Natural killer cell (primary cell): ENCODE data around the gene AXIN1. TPM values are rescaled to one million over a fixed set of nuclear protein-coding genes. Genes with fewer than 3 reads are reported as not detected.

Source experiments
- ATAC-seq, 3 donors: fragments of 150-1000 bp in 2 of 3; fragments of 200-7000 bp in 1 of 3; cut with Tn5 transposase; 1 replicate in 1 of 3; 2 replicates in 2 of 3; pipeline ENCODE4 v1.10.0; 2021; ENCODE audit warnings: mild to moderate bottlenecking in 2 of 3, moderate library complexity in 2 of 3
- DNase-seq, 2 donors: peaks; one replicate each; pipeline versions ENCODE4 v3.0.0 to v3.0.0-alpha.2; 2013 to 2021; ENCODE audit warnings: mixed read lengths in 1 of 2
- H3K27ac ChIP-seq: one replicate; pipeline ENCODE4 v1.5.1; 2013; ENCODE audit warnings: mild to moderate bottlenecking, low read length
- H3K27me3 ChIP-seq: one replicate; pipeline ENCODE4 v1.6.1; 2013; ENCODE audit warnings: low read length; ENCODE audit not compliant: control insufficient read depth, insufficient read depth
- H3K36me3 ChIP-seq: one replicate; pipeline ENCODE4 v1.6.1; 2013; ENCODE audit warnings: low read length; ENCODE audit not compliant: control insufficient read depth, insufficient read depth
- H3K4me1 ChIP-seq: one replicate; pipeline ENCODE4 v1.6.1; 2013; ENCODE audit warnings: low read length; ENCODE audit not compliant: control insufficient read depth, insufficient read depth
- H3K4me3 ChIP-seq: one replicate; pipeline ENCODE4 v1.5.1; 2013; ENCODE audit warnings: low read length
- H3K9me3 ChIP-seq: one replicate; pipeline ENCODE4 v1.6.1; 2013; ENCODE audit warnings: low read length; ENCODE audit not compliant: control insufficient read depth, insufficient read depth
- H3K27ac Mint-ChIP-seq, 2 donors: one replicate each; pipeline ENCODE4 v1.8.0; 2022; ENCODE audit warnings: mild to moderate bottlenecking in 2 of 2, mixed read lengths in 2 of 2, moderate library complexity in 1 of 2
- H3K27me3 Mint-ChIP-seq, 2 donors: one replicate each; pipeline ENCODE4 v1.8.0; 2022; ENCODE audit warnings: low read depth in 2 of 2, mixed read lengths in 2 of 2
- H3K36me3 Mint-ChIP-seq: one replicate; pipeline ENCODE4 v1.8.0; 2022; ENCODE audit warnings: mixed read lengths
- H3K4me1 Mint-ChIP-seq, 2 donors: one replicate each; pipeline ENCODE4 v1.8.0; 2022; ENCODE audit warnings: mixed read lengths in 2 of 2
- H3K4me3 Mint-ChIP-seq: one replicate; pipeline ENCODE4 v1.8.0; 2022; ENCODE audit warnings: mild to moderate bottlenecking, moderate library complexity, mixed read lengths
- H3K9me3 Mint-ChIP-seq, 2 donors: one replicate each; pipeline ENCODE4 v1.8.0; 2022; ENCODE audit warnings: mixed read lengths in 2 of 2
- CTCF ChIP-seq: fragments of 200-600 bp; IDR thresholded peaks from one replicate; pipeline ENCODE4 v1.8.0; 2022; ENCODE audit warnings: antibody characterized with exemption
- WGBS: methylation state at CpG from one replicate; pipeline ENCODE4 v1.1.7; 2013; ENCODE audit warnings: missing lambda C conversion rate; ENCODE audit not compliant: insufficient coverage; 5-methylcytosine and 5-hydroxymethylcytosine counted together
- intact Hi-C: fragments of 100-400 bp; cut with micrococcal nuclease; formaldehyde crosslinking; loops from one replicate; pipeline ENCODE4 v1.14.2; 2022
- total RNA-seq, 4 donors: library from RNA; stranded (reverse); fragments of 120-200 nt in 1 of 4; gene quantifications; one replicate each; pipeline versions ENCODE4 v1.2.3 to v1.2.4, GENCODE V29; 2013 to 2022

AXIN1 gene
- total RNA-seq, 3 donors from 2014 or later (not counting 1 experiment from before 2014, with no cell fraction given): 100 to 122 (median 106) TPM

- H3K27me3 Mint-ChIP-seq: no peaks in the 10 kb centered on the region
- no peak overlapping the region for H3K4me3 Mint-ChIP-seq
- 88% methylated on average over 25 of the region's 25 CpGs for WGBS
- no peaks in the 10 kb centered on the region for H3K4me1 ChIP-seq
- peaks cover 0 to 16% of the 10 kb centered on the region in 2 donors for H3K4me1 Mint-ChIP-seq
- no peaks in the 10 kb centered on the region for H3K9me3 ChIP-seq
- no peaks in the 10 kb centered on the region for H3K27me3 ChIP-seq
- intact Hi-C loops: no loop called here
- no peaks in the 10 kb centered on the region for H3K36me3 Mint-ChIP-seq
- no peak overlapping the region for H3K27ac Mint-ChIP-seq
- H3K9me3 Mint-ChIP-seq: no peaks in the 10 kb centered on the region
- no peak overlapping the region for H3K27ac ChIP-seq
- DNase-seq (no peak), ATAC-seq (no peak)
- H3K4me3 ChIP-seq: no peak overlapping the region
- peaks cover 18% of the 10 kb centered on the region for H3K36me3 ChIP-seq
- no peak for TF ChIP-seq CTCF
These were observed 86.0 kb downstream of the AXIN1 start for GRCh38 chr16:266258-267164.

GRCh38 chr16:265711-266110, 86.8 kb downstream of the AXIN1 start:
- Histone ChIP-seq H3K4me3 (no peak overlapping the region), H3K27ac (no peak overlapping the region), H3K27me3 (no peaks in the 10 kb centered on the region), H3K36me3 (peaks cover 18% of the 10 kb centered on the region), H3K4me1 (no peaks in the 10 kb centered on the region), H3K9me3 (no peaks in the 10 kb centered on the region)
- 86% methylated on average over 12 of the region's 12 CpGs for WGBS
- Mint-ChIP-seq H3K9me3 (no peaks in the 10 kb centered on the region), H3K4me1 (peaks cover 0 to 16% of the 10 kb centered on the region in 2 donors), H3K36me3 (no peaks in the 10 kb centered on the region), H3K4me3 (no peak overlapping the region), H3K27ac (no peak overlapping the region), H3K27me3 (no peaks in the 10 kb centered on the region)
- intact Hi-C loops: no loop called here
- DNase-seq (no peak), ATAC-seq (no peak)
- TF ChIP-seq CTCF: no peak

- Histone ChIP-seq H3K27me3 (no peaks in the 10 kb centered on the region), H3K9me3 (no peaks in the 10 kb centered on the region), H3K4me3 (no peak overlapping the region), H3K27ac (no peak overlapping the region), H3K4me1 (no peaks in the 10 kb centered on the region), H3K36me3 (peaks cover 22% of the 10 kb centered on the region)
- Mint-ChIP-seq H3K36me3 (no peaks in the 10 kb centered on the region), H3K4me3 (no peak overlapping the region), H3K27ac (no peak overlapping the region), H3K4me1 (peaks cover 0 to 16% of the 10 kb centered on the region in 2 donors), H3K27me3 (no peaks in the 10 kb centered on the region), H3K9me3 (no peaks in the 10 kb centered on the region)
- intact Hi-C loops: no loop called here
- WGBS: 94% methylated on average over 14 of the region's 14 CpGs
- TF ChIP-seq CTCF: no peak
- no peak for ATAC-seq
- no peak for DNase-seq
These were observed 87.5 kb downstream of the AXIN1 start for GRCh38 chr16:265002-265529.
